ENCODE results near the gene ARFGAP3. TPM values are rescaled to one million over a fixed set of nuclear protein-coding genes. Genes with fewer than 3 reads are reported as not detected.

The ARFGAP3 gene
- total RNA-seq, 1 experiment from 2014 or later = 16.9 TPM

DNA sequence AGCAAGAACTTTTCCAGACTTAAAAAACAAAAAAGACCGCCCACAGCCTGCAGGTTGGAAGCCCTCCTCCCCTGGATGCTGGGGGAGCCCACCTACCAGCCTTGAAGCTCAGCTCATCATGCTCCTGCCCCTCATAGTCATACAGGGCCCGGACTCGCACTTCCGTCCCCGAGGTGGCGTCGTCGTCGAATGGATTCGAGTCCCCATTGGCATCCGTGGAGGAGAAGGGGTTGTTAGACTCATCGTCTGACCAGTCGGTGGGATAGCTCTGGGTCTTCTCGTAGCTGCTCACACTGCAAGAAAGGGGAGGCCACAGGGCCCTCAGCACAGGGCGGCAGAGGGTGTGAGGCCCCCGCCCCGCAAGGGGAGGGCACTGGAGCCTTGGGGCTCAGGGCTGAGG lies 19.0 kb upstream of the ARFGAP3 start:
- ATAC-seq = no peak

DNA sequence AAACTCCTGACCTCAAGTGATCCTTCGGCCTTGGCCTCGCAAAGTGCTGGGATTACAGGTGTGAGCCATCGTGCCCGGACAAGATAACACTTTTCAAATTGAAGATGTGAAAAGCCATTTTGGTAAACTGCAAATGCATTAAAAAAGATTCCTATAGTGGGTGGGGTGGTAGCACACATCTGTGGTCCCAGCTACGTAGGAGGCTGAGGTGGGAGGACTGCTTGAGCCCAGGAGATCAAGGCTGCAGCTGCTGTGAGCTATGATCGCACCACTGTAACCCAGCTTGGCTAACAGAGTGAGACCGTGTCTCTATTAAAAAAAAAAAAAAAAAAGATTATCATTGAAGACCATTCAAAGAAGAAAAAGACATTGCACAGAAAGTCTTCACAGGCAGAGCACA lies 16.9 kb upstream of the ARFGAP3 start:
- no peak for TF ChIP-seq MYBL2 (CRISPR knock-in tag; IDR thresholded peaks at IDR 0.05)
- TF ChIP-seq, protein P1, sequence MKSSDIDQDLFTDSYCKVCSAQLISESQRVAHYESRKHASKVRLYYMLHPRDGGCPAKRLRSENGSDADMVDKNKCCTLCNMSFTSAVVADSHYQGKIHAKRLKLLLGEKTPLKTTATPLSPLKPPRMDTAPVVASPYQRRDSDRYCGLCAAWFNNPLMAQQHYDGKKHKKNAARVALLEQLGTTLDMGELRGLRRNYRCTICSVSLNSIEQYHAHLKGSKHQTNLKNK (CRISPR knock-in tag; IDR thresholded peaks at IDR 0.05) = no peak
- TF ChIP-seq TEAD1 (CRISPR knock-in tag; IDR thresholded peaks at IDR 0.05) = no peak
- TF ChIP-seq PRRX2 (CRISPR knock-in tag; IDR thresholded peaks at IDR 0.05) = no peak
- TF ChIP-seq SMAD3 (CRISPR knock-in tag; IDR thresholded peaks at IDR 0.05; ENCODE audit: borderline replicate concordance) = no peak
- TF ChIP-seq, protein P2, sequence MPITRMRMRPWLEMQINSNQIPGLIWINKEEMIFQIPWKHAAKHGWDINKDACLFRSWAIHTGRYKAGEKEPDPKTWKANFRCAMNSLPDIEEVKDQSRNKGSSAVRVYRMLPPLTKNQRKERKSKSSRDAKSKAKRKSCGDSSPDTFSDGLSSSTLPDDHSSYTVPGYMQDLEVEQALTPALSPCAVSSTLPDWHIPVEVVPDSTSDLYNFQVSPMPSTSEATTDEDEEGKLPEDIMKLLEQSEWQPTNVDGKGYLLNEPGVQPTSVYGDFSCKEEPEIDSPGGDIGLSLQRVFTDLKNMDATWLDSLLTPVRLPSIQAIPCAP (CRISPR knock-in tag; IDR thresholded peaks at IDR 0.05) = no peak
- no peak for TF ChIP-seq FOXJ3 (CRISPR knock-in tag; IDR thresholded peaks at IDR 0.05; ENCODE audit: borderline replicate concordance)
- TF ChIP-seq, protein P3, sequence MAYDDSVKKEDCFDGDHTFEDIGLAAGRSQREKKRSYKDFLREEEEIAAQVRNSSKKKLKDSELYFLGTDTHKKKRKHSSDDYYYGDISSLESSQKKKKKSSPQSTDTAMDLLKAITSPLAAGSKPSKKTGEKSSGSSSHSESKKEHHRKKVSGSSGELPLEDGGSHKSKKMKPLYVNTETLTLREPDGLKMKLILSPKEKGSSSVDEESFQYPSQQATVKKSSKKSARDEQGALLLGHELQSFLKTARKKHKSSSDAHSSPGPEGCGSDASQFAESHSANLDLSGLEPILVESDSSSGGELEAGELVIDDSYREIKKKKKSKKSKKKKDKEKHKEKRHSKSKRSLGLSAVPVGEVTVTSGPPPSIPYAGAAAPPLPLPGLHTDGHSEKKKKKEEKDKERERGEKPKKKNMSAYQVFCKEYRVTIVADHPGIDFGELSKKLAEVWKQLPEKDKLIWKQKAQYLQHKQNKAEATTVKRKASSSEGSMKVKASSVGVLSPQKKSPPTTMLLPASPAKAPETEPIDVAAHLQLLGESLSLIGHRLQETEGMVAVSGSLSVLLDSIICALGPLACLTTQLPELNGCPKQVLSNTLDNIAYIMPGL (CRISPR knock-in tag; IDR thresholded peaks at IDR 0.05) = no peak
- no peak for TF ChIP-seq RORB (CRISPR knock-in tag; IDR thresholded peaks at IDR 0.05)
- TF ChIP-seq SOX15 (CRISPR knock-in tag; IDR thresholded peaks at IDR 0.05) = no peak
- no peak for TF ChIP-seq TEAD4 (CRISPR knock-in tag; IDR thresholded peaks at IDR 0.05)
- CTCF ChIA-PET = interaction anchor here (1.2 kb wide), 1 partner anchor 179 kb away, joined by 3 read pairs; no protein-coding TSS in a partner anchor
- no peak overlapping the region for H3K27ac Mint-ChIP-seq
- DNase-seq (ENCODE audit: low spot score) (no peak), ATAC-seq (no peak)
- no peak overlapping the region for H3K4me3 Mint-ChIP-seq
- POLR2A ChIA-PET = interaction anchor here (0.7 kb wide), 1 partner anchor 296 kb away, joined by 3 read pairs; no protein-coding TSS in a partner anchor
- H3K4me1 Mint-ChIP-seq = no peaks in the 10 kb centered on the region
- H3K36me3 Mint-ChIP-seq = peaks cover 29% of the 10 kb centered on the region
- H3K9me3 Mint-ChIP-seq = no peaks in the 10 kb centered on the region
- H3K27me3 Mint-ChIP-seq (ENCODE audit: low read depth) = no peaks in the 10 kb centered on the region

More for the DNA sequence above, 19.0 kb upstream of the ARFGAP3 start:
- Mint-ChIP-seq H3K4me1 (no peaks in the 10 kb centered on the region), H3K27me3 (ENCODE audit: low read depth) (no peaks in the 10 kb centered on the region), H3K36me3 (peaks cover 27% of the 10 kb centered on the region), H3K27ac (no peak overlapping the region), H3K9me3 (no peaks in the 10 kb centered on the region), H3K4me3 (no peak overlapping the region)
- DNase-seq (ENCODE audit: low spot score) = no peak
- TF ChIP-seq FOXP1 (CRISPR knock-in tag; IDR thresholded peaks at IDR 0.05; ENCODE audit: borderline replicate concordance) (no peak), TCF7 (CRISPR knock-in tag; IDR thresholded peaks at IDR 0.05; ENCODE audit: low read depth) (no peak), ELF4 (CRISPR knock-in tag; IDR thresholded peaks at IDR 0.05; ENCODE audit: low read depth) (no peak), ZNF232 (CRISPR knock-in tag; IDR thresholded peaks at IDR 0.05) (no peak), ZNF138 (CRISPR knock-in tag; conservative IDR thresholded peaks at IDR 0.05) (no peak), FOXK1 (CRISPR knock-in tag; IDR thresholded peaks at IDR 0.05) (no peak), KAT7 (CRISPR knock-in tag; IDR thresholded peaks at IDR 0.05; ENCODE audit: borderline replicate concordance) (no peak), TP53 (CRISPR knock-in tag; IDR thresholded peaks at IDR 0.05) (no peak), NR2C2 (CRISPR knock-in tag; IDR thresholded peaks at IDR 0.05) (no peak), FOXJ3 (CRISPR knock-in tag; IDR thresholded peaks at IDR 0.05; ENCODE audit: borderline replicate concordance) (no peak), SMAD3 (CRISPR knock-in tag; IDR thresholded peaks at IDR 0.05; ENCODE audit: borderline replicate concordance) (no peak)
- TF ChIP-seq, protein P4, sequence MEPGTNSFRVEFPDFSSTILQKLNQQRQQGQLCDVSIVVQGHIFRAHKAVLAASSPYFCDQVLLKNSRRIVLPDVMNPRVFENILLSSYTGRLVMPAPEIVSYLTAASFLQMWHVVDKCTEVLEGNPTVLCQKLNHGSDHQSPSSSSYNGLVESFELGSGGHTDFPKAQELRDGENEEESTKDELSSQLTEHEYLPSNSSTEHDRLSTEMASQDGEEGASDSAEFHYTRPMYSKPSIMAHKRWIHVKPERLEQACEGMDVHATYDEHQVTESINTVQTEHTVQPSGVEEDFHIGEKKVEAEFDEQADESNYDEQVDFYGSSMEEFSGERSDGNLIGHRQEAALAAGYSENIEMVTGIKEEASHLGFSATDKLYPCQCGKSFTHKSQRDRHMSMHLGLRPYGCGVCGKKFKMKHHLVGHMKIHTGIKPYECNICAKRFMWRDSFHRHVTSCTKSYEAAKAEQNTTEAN (CRISPR knock-in tag; IDR thresholded peaks at IDR 0.05) = no peak
- TF ChIP-seq, protein P5, sequence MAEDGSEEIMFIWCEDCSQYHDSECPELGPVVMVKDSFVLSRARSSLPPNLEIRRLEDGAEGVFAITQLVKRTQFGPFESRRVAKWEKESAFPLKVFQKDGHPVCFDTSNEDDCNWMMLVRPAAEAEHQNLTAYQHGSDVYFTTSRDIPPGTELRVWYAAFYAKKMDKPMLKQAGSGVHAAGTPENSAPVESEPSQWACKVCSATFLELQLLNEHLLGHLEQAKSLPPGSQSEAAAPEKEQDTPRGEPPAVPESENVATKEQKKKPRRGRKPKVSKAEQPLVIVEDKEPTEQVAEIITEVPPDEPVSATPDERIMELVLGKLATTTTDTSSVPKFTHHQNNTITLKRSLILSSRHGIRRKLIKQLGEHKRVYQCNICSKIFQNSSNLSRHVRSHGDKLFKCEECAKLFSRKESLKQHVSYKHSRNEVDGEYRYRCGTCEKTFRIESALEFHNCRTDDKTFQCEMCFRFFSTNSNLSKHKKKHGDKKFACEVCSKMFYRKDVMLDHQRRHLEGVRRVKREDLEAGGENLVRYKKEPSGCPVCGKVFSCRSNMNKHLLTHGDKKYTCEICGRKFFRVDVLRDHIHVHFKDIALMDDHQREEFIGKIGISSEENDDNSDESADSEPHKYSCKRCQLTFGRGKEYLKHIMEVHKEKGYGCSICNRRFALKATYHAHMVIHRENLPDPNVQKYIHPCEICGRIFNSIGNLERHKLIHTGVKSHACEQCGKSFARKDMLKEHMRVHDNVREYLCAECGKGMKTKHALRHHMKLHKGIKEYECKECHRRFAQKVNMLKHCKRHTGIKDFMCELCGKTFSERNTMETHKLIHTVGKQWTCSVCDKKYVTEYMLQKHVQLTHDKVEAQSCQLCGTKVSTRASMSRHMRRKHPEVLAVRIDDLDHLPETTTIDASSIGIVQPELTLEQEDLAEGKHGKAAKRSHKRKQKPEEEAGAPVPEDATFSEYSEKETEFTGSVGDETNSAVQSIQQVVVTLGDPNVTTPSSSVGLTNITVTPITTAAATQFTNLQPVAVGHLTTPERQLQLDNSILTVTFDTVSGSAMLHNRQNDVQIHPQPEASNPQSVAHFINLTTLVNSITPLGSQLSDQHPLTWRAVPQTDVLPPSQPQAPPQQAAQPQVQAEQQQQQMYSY (CRISPR knock-in tag; IDR thresholded peaks at IDR 0.05) = no peak
- TF ChIP-seq, protein P6, sequence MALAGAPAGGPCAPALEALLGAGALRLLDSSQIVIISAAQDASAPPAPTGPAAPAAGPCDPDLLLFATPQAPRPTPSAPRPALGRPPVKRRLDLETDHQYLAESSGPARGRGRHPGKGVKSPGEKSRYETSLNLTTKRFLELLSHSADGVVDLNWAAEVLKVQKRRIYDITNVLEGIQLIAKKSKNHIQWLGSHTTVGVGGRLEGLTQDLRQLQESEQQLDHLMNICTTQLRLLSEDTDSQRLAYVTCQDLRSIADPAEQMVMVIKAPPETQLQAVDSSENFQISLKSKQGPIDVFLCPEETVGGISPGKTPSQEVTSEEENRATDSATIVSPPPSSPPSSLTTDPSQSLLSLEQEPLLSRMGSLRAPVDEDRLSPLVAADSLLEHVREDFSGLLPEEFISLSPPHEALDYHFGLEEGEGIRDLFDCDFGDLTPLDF (CRISPR knock-in tag; IDR thresholded peaks at IDR 0.05) = no peak
- TF ChIP-seq, protein P7, sequence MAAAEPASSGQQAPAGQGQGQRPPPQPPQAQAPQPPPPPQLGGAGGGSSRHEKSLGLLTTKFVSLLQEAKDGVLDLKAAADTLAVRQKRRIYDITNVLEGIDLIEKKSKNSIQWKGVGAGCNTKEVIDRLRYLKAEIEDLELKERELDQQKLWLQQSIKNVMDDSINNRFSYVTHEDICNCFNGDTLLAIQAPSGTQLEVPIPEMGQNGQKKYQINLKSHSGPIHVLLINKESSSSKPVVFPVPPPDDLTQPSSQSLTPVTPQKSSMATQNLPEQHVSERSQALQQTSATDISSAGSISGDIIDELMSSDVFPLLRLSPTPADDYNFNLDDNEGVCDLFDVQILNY (CRISPR knock-in tag; IDR thresholded peaks at IDR 0.05) = no peak
- TF ChIP-seq, protein P8, sequence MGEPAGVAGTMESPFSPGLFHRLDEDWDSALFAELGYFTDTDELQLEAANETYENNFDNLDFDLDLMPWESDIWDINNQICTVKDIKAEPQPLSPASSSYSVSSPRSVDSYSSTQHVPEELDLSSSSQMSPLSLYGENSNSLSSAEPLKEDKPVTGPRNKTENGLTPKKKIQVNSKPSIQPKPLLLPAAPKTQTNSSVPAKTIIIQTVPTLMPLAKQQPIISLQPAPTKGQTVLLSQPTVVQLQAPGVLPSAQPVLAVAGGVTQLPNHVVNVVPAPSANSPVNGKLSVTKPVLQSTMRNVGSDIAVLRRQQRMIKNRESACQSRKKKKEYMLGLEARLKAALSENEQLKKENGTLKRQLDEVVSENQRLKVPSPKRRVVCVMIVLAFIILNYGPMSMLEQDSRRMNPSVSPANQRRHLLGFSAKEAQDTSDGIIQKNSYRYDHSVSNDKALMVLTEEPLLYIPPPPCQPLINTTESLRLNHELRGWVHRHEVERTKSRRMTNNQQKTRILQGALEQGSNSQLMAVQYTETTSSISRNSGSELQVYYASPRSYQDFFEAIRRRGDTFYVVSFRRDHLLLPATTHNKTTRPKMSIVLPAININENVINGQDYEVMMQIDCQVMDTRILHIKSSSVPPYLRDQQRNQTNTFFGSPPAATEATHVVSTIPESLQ (CRISPR knock-in tag; IDR thresholded peaks at IDR 0.05) = no peak
- ChIA-PET POLR2A (no interaction called here), CTCF (interaction anchor here (1.0 kb wide), 1 partner anchor 8 kb away, joined by 4 read pairs; no protein-coding TSS in a partner anchor)

All from WTC11 (cell line).